ENCODE measurements around the gene MPZL2. TPM values are rescaled to one million over a fixed set of nuclear protein-coding genes. Genes with fewer than 3 reads are reported as not detected.

Gene MPZL2
- total RNA-seq, 4 donors from 2014 or later: 21.0 to 32.4 (median 22.3) TPM

DNA sequence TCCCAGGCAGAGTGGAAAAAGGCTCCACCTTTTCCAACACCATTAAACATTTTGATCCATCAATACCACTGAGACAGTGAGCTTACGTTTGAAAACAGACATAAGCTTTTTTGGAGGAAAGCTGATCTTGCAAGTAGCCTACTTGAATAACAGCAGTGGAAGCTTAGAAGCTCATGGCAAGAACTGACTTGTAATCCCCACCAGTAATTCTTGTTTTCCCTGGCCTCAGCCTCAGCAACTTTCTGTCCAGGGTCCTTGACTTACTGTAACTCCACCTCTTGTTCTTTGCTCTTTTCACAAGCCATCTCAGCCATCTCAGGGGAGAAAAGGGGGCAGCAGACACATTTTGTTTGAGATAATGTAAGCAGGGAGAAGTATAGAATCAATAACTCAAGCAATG lies 12.3 kb upstream of the MPZL2 start:
- Histone ChIP-seq H3K36me3 (no peaks in the 10 kb centered on the region), H3K9me3 (no peaks in the 10 kb centered on the region), H3K4me1 (no peaks in the 10 kb centered on the region), H3K4me3 (no peak overlapping the region), H3K27me3 (no peaks in the 10 kb centered on the region), H3K27ac (no peak overlapping the region)
- TF ChIP-seq, protein P1, sequence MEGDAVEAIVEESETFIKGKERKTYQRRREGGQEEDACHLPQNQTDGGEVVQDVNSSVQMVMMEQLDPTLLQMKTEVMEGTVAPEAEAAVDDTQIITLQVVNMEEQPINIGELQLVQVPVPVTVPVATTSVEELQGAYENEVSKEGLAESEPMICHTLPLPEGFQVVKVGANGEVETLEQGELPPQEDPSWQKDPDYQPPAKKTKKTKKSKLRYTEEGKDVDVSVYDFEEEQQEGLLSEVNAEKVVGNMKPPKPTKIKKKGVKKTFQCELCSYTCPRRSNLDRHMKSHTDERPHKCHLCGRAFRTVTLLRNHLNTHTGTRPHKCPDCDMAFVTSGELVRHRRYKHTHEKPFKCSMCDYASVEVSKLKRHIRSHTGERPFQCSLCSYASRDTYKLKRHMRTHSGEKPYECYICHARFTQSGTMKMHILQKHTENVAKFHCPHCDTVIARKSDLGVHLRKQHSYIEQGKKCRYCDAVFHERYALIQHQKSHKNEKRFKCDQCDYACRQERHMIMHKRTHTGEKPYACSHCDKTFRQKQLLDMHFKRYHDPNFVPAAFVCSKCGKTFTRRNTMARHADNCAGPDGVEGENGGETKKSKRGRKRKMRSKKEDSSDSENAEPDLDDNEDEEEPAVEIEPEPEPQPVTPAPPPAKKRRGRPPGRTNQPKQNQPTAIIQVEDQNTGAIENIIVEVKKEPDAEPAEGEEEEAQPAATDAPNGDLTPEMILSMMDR (IDR thresholded peaks at IDR 0.05): no peak
- no peak for TF ChIP-seq POLR2A (IDR thresholded peaks at IDR 0.05)
- DNase-seq: no peak

DNA sequence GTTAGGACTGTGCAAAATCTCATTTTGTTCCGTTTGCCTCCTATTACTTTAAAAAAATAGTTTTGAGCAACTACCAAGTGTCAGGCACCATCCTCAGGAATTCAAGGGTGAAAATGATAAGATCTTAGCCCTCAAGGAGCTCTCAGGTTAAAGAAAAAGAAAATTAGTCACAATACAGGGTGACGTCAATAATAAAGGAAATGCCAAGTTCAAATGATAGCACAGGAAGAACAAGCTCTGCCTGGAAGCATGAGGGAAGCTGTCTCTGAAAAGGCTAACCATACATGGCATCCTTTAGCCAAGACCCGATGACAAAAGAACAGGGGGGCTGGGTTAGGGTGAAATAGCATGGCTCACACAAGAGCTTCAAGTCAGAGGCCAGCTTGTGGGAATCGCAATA lies 11.1 kb upstream of the MPZL2 start:
- Histone ChIP-seq H3K9me3 (no peaks in the 10 kb centered on the region), H3K27me3 (no peaks in the 10 kb centered on the region), H3K36me3 (no peaks in the 10 kb centered on the region), H3K4me3 (no peak overlapping the region), H3K4me1 (no peaks in the 10 kb centered on the region), H3K27ac (no peak overlapping the region)
- DNase-seq: no peak
- TF ChIP-seq, protein P1 (IDR thresholded peaks at IDR 0.05): no peak
- no peak for TF ChIP-seq POLR2A (IDR thresholded peaks at IDR 0.05)

DNA sequence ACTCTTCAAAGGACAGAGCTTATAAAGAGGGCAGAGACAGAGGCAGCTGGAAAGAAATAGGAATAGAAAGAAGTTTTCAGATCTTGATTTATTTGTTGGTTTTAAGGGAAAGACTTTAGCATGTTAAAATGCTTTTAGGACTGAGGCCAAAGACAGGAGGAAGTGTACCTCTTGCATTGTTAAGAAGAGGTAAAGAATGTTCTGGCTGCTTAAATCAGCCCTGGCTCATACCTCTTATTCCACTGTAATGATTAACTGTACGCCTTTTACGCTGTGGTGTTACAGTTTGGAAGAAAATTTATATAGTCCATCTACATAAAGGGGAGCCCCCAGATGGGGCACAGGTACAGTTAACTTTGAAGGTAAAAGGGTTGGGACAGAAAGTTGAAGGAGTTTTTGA lies 10.1 kb upstream of the MPZL2 start:
- TF ChIP-seq POLR2A (IDR thresholded peaks at IDR 0.05): no peak
- TF ChIP-seq, protein P1 (IDR thresholded peaks at IDR 0.05): no peak
- Histone ChIP-seq H3K4me3 (no peak overlapping the region), H3K4me1 (no peaks in the 10 kb centered on the region), H3K27me3 (no peaks in the 10 kb centered on the region), H3K9me3 (no peaks in the 10 kb centered on the region), H3K27ac (no peak overlapping the region), H3K36me3 (no peaks in the 10 kb centered on the region)
- DNase-seq: no peak

DNA sequence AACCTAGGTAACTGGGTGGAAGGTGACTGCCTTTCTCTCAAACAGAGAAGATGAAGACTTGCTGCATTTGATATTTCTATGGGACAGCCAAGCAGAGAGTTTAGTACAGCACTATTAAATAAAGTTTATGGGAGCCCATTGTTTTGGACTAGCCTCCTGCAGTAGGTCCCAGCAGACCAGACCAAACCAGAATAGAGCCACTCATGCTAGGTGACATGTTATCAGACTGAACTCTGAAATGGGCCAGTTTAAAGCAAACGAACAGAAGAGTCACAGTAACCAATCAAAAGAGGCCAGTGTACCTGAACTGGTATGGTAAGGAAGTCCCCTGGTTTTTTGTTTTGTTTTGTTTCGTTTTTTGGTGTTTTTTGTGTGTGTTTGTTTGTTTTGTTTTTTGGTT lies 7.9 kb upstream of the MPZL2 start:
- no peaks in the 10 kb centered on the region for H3K27me3 ChIP-seq
- no peaks in the 10 kb centered on the region for H3K4me1 ChIP-seq
- H3K36me3 ChIP-seq: no peaks in the 10 kb centered on the region
- H3K9me3 ChIP-seq: no peaks in the 10 kb centered on the region
- no peak overlapping the region for H3K27ac ChIP-seq
- TF ChIP-seq POLR2A (IDR thresholded peaks at IDR 0.05): no peak
- TF ChIP-seq, protein P1 (IDR thresholded peaks at IDR 0.05): no peak
- no peak for DNase-seq
- no peak overlapping the region for H3K4me3 ChIP-seq

DNA sequence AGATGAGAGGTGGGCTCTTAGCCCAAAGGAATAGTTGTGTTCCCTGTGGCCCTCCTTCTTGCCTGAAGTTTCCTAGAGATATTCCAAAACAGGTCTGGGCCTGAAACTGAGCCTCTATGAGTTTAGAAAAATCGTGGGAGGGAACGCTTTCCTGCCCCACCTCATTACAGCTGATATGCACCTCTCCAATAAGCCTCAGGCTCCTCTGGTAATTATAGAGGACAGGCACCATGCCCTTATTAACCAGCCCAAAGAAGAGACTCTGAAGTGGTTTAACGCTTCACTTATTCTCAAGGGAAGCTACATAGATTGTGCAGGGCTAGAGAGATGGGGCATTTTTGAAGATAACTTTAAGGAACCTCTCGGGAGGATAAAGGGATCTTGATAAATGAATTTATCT lies 3.4 kb upstream of the MPZL2 start:
- Histone ChIP-seq H3K36me3 (no peaks in the 10 kb centered on the region), H3K9me3 (no peaks in the 10 kb centered on the region), H3K4me1 (peaks cover 0 to 8% (median 0%) of the 10 kb centered on the region in 4 donors), H3K4me3 (no peak overlapping the region), H3K27me3 (no peaks in the 10 kb centered on the region), H3K27ac (no peak overlapping the region)
- no peak for TF ChIP-seq POLR2A (IDR thresholded peaks at IDR 0.05)
- TF ChIP-seq, protein P1 (IDR thresholded peaks at IDR 0.05): no peak
- DNase-seq: no peak

DNA sequence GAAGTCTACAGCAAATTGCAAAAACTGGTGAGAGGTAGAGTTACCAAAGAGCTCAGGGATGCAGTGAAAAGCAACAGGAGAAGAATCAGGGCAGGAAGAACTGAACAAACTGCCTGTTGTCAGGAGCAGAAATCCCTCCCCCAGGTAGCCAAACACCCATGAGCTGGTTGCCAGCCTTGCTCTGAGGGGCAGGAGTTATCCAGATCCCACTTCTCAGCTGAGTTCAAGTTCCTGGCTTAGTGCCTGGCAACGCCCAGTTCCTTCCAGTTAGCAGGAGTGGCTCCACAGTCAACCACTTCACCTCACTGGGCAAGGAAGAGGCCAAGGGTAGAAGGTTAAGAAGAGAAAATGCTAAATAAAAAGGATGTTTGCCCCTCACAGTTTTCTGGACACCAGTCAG lies 1.9 kb upstream of the MPZL2 start:
- H3K9me3 ChIP-seq: no peaks in the 10 kb centered on the region
- H3K4me3 ChIP-seq: no peak overlapping the region
- TF ChIP-seq, protein P1 (IDR thresholded peaks at IDR 0.05): no peak
- no peak for TF ChIP-seq POLR2A (IDR thresholded peaks at IDR 0.05)
- H3K36me3 ChIP-seq: no peaks in the 10 kb centered on the region
- peak in 2 of 3 donors; percentile 60 to 64 for DNase-seq
- H3K27me3 ChIP-seq: no peaks in the 10 kb centered on the region
- peaks cover 0 to 13% (median 0%) of the 10 kb centered on the region in 4 donors for H3K4me1 ChIP-seq
- H3K27ac ChIP-seq: peak overlapping the region in 1 of 4 donors; percentile 20
